Measurements from ENCODE around the gene SPEF1. TPM values are rescaled to one million over a fixed set of nuclear protein-coding genes. Genes with fewer than 3 reads are reported as not detected.

SPEF1 gene
- total and polyA plus RNA-seq, 7 donors: 0.12 to 1.7 (median 0.24) TPM; not detected in 3

GRCh38 chr20:3752386-3752759, 28.9 kb downstream of the SPEF1 start:
- no peaks in the 10 kb centered on the region for H3K9me3 ChIP-seq
- ATAC-seq (peak in 1 of 4 donors; percentile 2), DNase-seq (no peak)
- 41 to 48% (median 42%) methylated on average over 13 of the region's 13 CpGs for WGBS, 3 donors
- H3K27ac ChIP-seq: no peak overlapping the region
- no peak for TF ChIP-seq CTCF (IDR thresholded peaks at IDR 0.05)
- peaks cover 0 to 35% (median 6%) of the 10 kb centered on the region in 3 donors for H3K27me3 ChIP-seq (ENCODE audit: insufficient read depth in 3 of 3, low read length in 2 of 3)
- intact Hi-C loops (cut with DNase I): loop anchor here in 1 of 2 donors (5.0 kb wide), 1 partner anchor 35 kb away; no protein-coding TSS in a partner anchor
- peak overlapping the region; percentile 62 for H3K4me3 ChIP-seq
- no peaks in the 10 kb centered on the region for H3K4me1 ChIP-seq
- no peaks in the 10 kb centered on the region for H3K36me3 ChIP-seq (ENCODE audit: insufficient read depth in 1 of 2, low read depth in 1 of 2)

- ATAC-seq (peak; percentile 9 to 44 (median 22)), DNase-seq (peak in 1 of 2 donors; percentile 53)
- no peak for TF ChIP-seq CTCF (IDR thresholded peaks at IDR 0.05)
- peak overlapping the region; percentile 62 for H3K4me3 ChIP-seq
- H3K27ac ChIP-seq: no peak overlapping the region
- no peaks in the 10 kb centered on the region for H3K4me1 ChIP-seq
- no peaks in the 10 kb centered on the region for H3K9me3 ChIP-seq
- intact Hi-C loops (cut with DNase I): loop anchor here in 1 of 2 donors (5.0 kb wide), 1 partner anchor 35 kb away; no protein-coding TSS in a partner anchor
- no peaks in the 10 kb centered on the region for H3K36me3 ChIP-seq (ENCODE audit: insufficient read depth in 1 of 2, low read depth in 1 of 2)
- peaks cover 0 to 40% (median 6%) of the 10 kb centered on the region in 3 donors for H3K27me3 ChIP-seq (ENCODE audit: insufficient read depth in 3 of 3, low read length in 2 of 3)
- WGBS, 3 donors: 45 to 51% (median 48%) methylated on average over 81 to 95 of the region's 95 CpGs
Observed at GRCh38 chr20:3751675-3752385, 29.4 kb downstream of the SPEF1 start.

GRCh38 chr20:3751305-3751674, 30.0 kb downstream of the SPEF1 start:
- Histone ChIP-seq H3K4me1 (no peaks in the 10 kb centered on the region), H3K27me3 (ENCODE audit: insufficient read depth in 3 of 3, low read length in 2 of 3) (peaks cover 0 to 41% (median 6%) of the 10 kb centered on the region in 3 donors), H3K36me3 (ENCODE audit: insufficient read depth in 1 of 2, low read depth in 1 of 2) (no peaks in the 10 kb centered on the region), H3K27ac (no peak overlapping the region), H3K4me3 (peak overlapping the region; percentile 62), H3K9me3 (no peaks in the 10 kb centered on the region)
- WGBS, 3 donors: 61 to 80% (median 69%) methylated on average over 19 to 31 of the region's 31 CpGs
- DNase-seq: no peak
- ATAC-seq: no peak
- no peak for TF ChIP-seq CTCF (IDR thresholded peaks at IDR 0.05)
- intact Hi-C loops (cut with DNase I): loop anchor here in 1 of 2 donors (5.0 kb wide), 1 partner anchor 34 kb away; no protein-coding TSS in a partner anchor

GRCh38 chr20:3749689-3750531, 31.3 kb downstream of the SPEF1 start:
- peak in 3 of 4 donors; percentile 26 to 39 (median 32) for ATAC-seq
- no peak for DNase-seq
- Histone ChIP-seq H3K9me3 (no peaks in the 10 kb centered on the region), H3K27me3 (ENCODE audit: insufficient read depth in 3 of 3, low read length in 2 of 3) (peaks cover 0 to 46% (median 6%) of the 10 kb centered on the region in 3 donors), H3K4me3 (no peak overlapping the region), H3K36me3 (ENCODE audit: insufficient read depth in 1 of 2, low read depth in 1 of 2) (no peaks in the 10 kb centered on the region), H3K27ac (no peak overlapping the region), H3K4me1 (no peaks in the 10 kb centered on the region)
- TF ChIP-seq CTCF (IDR thresholded peaks at IDR 0.05): peak; percentile 37
- intact Hi-C loops (cut with DNase I): loop anchor here in 1 of 2 donors (5.0 kb wide), 1 partner anchor 33 kb away; no protein-coding TSS in a partner anchor
- 38 to 47% (median 43%) methylated on average over 54 to 72 of the region's 72 CpGs for WGBS, 3 donors

All from psoas muscle (tissue), 8 donors.